CD4-positive, alpha-beta T cell treated with Interleukin-15 for 4 hours (primary cell): ENCODE results near the gene NCL.
A peak's percentile ranks its signal among the peaks of the same experiment; 100 is the strongest.
"Not testable (repeated sequence)": the region's sequence is repeated elsewhere in the genome, so short reads cannot be mapped to it uniquely, and the experiment has no call there.

ENCODE experiments used
- DNase-seq: peaks from one replicate; pipeline ENCODE4 v3.0.0-alpha.2; 2020; ENCODE audit warnings: low spot score

Gene NCL

DNA sequence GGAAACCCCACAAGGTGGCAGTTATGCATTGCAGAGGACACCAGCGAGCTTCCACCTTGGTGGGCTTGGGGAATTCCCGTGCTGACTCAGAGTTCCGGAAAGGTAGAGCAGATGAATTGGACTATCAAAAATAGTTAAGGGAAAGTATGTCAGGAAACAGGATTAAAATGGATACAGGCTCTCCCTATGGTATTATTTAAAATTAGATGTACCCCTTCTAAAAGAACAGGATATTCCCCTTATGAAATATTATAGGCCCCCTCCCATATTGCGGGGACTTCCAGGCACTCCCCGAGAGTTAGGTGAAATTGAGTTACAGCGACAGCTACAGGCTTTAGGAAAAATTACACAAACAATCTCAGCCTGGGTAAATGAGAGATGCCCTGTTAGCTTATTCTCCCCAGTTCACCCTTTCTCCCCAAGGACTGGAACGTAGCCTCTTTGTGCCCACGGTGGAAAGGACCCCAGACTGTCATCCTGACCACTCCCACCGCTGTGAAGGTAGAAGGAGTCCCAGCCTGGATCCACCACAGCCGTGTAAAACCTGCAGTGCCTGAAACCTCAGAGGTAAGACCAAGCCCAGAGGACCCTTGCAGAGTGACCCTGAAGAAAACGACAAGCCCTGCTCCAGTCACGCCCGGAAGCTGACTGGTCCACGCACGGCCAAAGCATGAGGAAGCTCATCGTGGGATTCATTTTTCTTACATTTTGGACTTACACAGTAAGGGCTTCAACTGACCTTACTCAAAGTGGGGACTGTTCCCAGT lies 58.5 kb downstream of the NCL start:
- peak; percentile 58 for DNase-seq

DNA sequence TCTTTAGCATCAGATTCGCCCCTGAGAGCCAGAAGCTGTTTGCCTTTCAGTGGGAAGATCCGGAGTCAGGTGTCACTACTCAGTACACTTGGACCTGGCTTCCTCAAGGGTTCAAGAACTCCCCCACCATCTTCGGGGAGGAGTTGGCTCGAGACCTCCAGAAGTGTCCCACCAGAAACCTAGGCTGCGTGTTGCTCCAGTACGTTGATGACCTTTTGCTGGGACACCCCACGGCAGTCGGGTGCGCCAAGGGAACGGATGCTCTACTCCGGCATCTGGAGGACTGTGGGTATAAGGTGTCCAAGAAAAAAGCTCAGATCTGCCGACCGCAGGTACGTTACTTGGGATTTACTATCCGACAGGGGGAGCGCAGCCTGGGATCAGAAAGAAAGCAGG lies 60.1 kb downstream of the NCL start:
- not testable (repeated sequence) for DNase-seq
